ENCODE data around the gene NPAS2.

The NPAS2 gene, protein sequence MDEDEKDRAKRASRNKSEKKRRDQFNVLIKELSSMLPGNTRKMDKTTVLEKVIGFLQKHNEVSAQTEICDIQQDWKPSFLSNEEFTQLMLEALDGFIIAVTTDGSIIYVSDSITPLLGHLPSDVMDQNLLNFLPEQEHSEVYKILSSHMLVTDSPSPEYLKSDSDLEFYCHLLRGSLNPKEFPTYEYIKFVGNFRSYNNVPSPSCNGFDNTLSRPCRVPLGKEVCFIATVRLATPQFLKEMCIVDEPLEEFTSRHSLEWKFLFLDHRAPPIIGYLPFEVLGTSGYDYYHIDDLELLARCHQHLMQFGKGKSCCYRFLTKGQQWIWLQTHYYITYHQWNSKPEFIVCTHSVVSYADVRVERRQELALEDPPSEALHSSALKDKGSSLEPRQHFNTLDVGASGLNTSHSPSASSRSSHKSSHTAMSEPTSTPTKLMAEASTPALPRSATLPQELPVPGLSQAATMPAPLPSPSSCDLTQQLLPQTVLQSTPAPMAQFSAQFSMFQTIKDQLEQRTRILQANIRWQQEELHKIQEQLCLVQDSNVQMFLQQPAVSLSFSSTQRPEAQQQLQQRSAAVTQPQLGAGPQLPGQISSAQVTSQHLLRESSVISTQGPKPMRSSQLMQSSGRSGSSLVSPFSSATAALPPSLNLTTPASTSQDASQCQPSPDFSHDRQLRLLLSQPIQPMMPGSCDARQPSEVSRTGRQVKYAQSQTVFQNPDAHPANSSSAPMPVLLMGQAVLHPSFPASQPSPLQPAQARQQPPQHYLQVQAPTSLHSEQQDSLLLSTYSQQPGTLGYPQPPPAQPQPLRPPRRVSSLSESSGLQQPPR

DNA sequence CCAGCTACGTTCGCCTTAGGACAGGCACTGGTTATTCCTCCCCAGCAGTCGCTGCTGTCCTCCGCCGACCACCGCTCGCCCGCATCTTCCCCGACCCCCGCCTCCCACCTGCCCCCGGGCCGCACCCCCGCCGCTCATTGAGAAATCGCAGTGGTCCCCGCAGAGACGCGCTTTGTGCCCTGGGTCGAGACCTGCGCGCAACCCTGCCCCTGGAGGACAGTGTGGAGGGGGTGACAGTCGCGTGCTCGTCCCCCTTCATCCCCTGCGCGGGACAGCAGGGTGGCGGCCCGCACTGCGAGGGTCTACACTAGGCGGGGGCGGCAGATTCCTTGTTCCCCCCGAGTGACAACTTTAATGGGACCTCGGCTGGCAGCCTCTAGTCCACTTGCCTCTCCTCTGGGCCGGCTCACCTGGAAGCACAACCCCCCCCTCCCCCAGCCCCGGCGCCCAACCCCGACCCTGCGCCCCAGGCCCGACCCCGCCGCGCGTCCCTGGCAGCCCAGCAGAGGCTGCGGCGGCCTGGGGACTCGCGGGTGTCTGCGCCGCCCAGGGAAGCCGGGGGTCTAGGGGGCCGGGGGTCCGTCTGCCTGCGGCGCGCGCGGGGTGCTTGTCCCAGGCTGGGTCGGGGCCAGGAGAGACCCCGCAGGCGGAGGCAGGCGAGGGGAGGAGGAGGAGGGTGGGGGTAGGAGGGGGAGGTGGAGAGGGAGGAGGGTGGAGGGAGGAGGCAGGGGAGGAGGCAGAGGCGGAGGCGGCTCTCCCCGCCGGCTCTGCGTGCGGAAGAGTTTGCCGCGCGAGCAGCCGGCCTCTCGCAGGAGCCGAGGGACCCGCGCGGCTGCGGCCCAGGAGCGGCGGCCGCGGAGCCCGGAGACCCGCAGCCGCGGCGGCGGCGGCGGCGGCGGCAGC lies at the start of gene NPAS2:
Gene NPAS2, plus strand, starts transcription at position 770 of the 903 bp plus-strand sequence. CDS start 84,616 bp downstream, outside the sequence.
- no peak for DNase-seq (ENCODE audit: low read depth, low spot score)

DNA sequence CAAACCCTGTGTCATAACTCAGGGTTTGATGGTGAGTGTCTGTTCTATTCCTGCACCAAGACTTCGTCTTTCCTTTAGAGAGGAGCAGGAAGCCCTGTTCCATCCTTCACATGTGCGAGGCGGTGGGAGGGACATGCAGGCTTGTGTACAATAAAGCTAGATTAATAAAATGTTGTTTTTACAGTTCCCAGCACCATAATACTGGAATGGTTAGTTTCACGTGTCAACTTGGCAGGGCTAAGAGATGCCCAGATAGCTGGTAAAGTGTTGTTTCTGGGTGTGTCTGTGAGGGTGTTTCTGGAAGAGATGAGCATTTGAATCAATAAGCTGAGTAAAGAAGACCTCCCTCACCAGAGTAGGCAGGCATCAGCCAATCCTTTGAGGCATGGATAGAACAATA lies 48.8 kb upstream of the NPAS2 start:
- no peak for DNase-seq (ENCODE audit: low read depth, low spot score)

DNA sequence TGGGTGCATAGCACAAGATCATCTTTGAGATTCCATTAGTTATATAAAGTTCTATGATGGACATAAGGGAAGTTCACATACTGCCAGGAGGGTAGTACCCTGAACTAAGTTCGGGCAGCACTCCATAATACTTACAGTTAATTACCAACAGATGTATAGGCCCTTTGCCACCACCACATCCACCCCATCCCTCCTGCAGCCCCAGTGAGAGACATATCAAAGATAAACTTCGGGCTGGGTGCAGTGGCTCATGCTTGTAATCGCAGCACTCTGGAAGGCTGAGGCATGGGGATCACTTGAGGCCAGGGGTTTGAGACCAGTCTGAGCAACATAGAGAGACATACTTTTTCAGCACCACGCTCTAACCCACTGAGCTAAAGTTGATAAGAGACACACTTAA lies 46.4 kb upstream of the NPAS2 start:
- no peak for DNase-seq (ENCODE audit: low read depth, low spot score)

DNA sequence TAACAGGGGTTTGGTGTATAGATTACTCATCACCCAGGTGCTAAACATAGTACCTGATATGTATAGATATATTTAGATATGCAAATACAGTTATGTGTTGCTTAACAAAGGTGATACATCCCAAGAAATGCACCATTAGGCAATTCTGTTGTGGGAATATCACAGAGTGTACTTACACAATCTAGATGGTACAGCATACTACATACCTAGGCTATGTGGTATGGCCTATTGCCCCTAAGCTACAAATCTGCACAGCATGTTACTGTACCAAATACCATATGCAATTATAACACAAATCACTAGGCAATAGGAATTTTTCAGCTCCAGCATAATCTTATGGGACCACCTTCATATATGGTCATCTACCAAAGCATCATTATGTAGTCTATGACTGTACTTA lies 43.5 kb upstream of the NPAS2 start:
- DNase-seq (ENCODE audit: low read depth, low spot score), result no peak

DNA sequence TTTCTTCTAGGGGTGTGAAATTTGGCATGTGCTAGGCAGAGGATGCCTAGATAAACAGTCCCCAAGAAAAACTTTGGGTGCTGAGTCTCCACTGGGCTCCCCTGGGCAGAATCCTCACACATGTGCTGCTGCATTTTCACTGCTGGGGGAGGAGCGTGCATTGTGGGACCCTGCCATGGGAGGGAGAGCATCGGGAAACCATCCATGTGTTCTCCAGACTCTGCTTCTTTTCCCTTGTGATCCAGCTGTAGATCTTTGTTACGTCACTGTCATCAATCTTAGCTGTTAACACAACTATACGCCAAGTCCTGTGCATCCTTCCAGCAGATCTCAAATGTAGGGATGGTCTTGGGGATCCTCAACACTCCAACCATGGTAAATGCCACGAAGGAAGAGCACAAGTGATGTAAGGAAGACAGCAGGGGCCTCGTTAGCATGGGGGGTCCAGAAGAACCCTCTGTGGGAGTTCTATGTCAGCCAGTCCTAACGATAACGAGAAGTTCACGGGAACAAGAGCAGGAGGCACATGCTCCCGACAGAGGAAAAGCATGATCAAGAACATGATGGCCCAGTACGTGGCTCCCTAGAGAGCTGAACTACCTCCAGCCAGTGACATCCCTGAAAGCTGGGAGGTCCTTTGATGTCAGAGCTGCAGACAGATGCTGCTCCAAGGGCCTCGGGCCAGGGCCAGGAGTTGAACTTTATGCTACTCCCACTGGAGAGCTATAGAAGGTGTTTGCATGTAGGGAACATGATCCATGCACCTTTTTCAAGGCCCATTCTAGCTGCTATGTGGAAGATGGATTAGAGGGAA lies 41.1 kb upstream of the NPAS2 start:
- no peak for DNase-seq (ENCODE audit: low read depth, low spot score)

DNA sequence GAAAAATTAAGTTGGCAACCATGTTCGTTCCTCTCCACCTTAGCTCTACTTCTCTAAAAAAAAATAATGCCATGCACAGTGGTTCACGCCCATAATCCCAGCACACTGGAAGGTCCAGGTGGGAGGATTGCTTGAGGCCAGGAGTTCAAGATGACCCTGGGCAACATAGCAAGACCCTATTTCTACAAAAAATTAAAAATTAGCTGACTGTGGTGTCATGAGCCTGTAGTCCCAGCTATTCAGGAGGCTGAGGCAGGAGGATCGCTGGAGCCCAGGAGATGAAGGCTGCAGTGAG lies 40.1 kb upstream of the NPAS2 start:
- DNase-seq (ENCODE audit: low read depth, low spot score), result no peak

DNA sequence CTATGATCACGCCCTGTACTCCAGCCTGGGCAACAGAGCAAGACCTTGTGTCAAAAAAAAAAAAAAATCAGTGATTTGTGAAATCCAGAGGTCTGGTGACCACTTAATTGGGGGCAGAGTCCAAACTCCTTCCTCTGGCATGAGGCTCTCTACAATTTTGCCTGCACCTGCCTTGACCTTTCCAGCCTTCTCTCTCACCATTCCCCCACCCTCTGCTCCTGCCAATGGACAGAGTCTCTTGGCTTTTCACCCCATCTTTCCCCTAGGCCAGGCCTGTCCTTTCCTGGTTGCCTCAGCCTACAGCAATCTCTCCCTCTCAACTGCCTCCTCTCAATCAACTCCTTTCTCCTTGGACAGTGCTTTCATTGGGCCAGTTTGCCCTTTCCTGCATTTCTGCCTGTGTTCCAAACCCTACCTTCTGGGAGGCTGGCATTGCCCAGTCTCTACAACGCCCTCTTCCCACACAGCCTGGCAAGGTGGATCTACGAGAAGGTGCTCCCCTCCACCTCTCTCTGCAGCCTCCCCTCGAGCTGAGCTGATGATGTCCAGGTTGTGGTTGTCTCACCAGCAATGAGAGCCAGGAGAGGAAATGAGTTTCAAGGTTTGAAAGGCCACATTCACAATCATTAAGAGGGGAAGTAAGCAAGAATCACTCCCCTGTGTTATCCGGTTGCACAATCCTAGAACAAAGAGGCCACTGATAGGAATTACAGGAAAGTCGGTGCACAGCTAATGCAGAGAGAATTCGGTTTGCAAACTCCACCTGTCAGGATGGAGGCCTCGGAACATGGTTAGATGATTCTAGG lies 39.5 kb upstream of the NPAS2 start:
- no peak for DNase-seq (ENCODE audit: low read depth, low spot score)

DNA sequence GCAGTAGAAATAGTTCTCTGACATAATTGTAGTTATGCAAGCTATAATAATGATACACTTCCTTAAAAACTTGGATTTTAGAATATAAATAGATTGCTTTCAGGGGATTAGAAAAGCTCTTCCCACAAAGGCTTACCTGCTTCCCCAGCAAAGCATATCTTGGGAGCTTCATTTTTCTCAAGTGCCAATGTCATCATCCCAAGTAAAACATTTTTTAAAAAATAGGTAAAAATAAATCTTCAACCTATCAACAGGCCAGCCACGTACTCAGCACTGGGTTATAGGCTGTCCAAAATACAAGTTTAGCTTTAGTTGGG lies 39.0 kb upstream of the NPAS2 start:
- DNase-seq (ENCODE audit: low read depth, low spot score), result no peak

DNA sequence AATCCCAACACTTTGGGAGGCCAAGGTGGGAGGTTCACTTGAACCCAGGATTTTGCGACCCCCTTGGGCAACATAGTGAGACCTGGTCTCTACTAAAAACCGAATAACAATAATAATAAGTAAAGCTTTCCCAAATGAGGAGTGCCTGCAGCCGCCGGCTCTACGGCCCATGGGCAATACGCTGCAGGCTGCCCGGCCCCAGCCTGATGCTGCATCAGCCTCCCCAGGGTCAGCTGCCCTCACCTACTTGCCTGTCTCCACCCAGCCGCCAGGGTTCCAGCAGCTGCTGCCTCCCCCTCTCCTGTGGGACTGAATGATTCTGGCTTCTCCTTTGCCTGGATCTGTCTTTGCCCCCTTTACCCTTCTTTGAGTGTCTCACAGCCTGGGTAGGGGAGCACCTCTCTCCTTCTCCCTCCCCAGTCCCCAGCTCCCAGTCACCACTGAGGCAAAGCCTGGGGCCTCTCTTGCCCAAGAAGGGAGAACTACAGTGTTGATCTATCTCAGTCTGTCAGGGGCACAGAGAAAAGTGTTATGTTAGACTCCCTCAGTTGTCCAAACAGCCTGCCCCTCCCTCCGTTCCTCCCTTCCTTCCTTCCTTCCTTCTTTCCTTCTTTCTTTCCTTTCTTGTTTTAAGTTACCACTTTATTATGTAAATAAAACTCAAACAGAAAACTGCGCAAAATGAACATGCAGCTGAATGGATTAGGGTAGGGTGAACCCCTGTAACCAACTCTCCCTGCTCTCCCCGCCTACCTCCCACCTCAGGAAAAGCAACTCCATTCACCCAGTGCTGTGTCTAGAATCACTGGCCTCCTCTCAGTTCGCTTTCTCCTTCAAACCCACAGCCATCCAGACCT lies 38.2 kb upstream of the NPAS2 start:
- DNase-seq (ENCODE audit: low read depth, low spot score), result no peak

DNA sequence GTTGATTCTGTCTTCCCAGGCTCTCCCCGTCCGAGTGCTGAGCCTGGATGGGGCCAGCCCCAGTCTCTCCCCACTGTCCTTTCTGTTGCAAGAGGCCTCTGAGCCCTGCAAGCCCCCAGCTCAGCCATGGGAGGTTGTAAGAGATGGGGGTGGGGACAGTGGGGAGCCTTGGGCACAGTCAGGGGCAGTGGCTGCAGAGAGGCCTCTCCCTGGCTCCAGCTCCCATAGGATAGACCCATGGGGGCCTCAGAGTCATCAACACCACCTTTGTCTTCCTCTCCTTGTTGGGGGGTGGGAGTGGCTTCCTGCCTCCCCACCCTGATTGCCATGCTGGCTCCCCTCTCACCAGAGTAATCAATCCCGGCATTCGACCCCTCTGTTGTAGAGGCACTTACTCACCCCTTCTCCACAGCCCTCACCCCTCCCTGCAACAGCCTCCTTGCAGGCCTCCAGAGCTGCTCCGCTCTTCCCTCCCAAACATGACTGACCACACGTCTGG lies 37.5 kb upstream of the NPAS2 start:
- no peak for DNase-seq (ENCODE audit: low read depth, low spot score)

DNA sequence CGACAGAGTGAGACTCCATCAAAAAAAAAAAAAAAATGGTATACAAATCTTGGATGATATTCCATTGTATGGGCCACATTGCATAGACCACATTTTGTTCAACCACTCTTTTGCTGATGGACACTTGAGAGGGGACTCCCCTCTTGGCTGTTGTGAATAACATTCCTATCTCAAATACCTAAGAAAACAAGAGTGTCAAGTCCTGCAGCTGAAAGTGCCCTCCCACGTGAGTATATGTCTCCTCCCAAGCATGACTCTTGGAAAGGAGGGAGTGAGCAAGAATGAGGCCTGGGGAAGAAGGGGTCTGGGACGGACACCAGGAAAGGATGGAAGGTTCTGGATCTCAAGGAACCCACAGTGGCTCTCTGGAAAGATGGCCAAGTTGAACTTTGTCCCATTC lies 36.0 kb upstream of the NPAS2 start:
- DNase-seq (ENCODE audit: low read depth, low spot score), result no peak

DNA sequence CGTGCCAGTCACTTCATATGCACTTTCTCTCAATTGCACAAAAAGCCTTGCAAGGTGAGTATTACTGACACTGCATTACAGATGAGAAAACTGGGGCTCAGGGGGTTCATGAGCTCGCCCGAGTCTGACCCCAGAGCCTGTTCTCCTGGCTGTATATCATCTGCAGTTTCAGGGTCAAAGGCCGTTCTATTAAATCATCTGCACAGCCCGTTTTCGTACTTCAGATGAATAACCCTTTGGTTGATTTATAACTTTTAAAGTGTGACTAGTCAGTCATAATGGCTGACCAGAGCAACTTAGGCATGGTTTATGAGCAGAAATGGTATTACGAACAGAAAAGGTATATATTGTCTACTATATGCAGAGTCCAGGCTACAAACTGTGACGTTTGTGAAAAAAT lies 35.3 kb upstream of the NPAS2 start:
- DNase-seq (ENCODE audit: low read depth, low spot score), result no peak

DNA sequence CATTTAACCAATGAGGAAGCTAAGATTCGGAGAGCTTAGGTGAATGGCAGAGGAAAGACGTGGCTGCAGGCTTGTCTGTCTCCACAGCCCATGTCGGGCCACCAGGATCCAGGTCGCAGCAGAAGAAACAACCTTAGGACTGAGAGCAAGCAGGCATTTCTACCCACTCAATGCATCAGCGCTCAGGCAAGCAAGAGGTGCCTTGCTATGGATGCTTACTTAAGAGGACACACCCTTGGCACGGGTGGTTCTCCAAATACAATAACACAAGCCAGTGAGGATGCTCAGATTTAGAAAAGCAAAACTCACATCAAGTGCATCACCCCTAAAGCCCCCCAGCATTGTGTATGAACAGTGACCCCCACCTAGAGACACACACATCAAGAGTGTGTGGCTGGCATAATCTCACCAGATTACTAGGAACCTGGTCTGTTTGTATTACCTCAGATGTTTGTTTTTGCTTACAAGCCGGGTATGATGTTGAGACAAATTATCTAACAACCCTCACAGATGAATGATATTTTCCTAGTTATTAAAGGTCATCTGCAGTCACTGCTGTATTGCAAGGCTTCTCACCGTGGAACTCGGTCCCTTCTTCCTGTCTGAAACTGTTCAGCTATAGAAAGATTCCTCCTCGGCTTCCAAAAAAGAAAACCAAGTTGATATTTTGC lies 34.2 kb upstream of the NPAS2 start:
- no peak for DNase-seq (ENCODE audit: low read depth, low spot score)

DNA sequence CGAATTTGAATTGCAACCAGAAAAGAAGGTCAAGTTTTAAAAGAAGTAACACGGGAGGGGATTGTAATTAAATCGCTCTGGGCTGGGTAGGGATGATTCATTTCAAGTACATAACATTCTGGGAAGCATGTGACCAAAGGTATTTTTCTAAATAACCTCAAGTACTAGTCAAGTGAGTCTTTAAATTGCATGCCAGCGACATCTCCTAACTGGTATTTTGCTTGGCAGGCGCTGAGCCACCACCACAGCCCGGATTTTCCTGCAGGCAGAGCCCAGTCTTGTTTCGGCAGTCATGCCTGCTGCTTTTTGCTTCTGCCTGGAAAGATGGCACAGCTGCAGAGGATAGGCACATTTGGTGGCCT lies 33.7 kb upstream of the NPAS2 start:
- no peak for DNase-seq (ENCODE audit: low read depth, low spot score)

DNA sequence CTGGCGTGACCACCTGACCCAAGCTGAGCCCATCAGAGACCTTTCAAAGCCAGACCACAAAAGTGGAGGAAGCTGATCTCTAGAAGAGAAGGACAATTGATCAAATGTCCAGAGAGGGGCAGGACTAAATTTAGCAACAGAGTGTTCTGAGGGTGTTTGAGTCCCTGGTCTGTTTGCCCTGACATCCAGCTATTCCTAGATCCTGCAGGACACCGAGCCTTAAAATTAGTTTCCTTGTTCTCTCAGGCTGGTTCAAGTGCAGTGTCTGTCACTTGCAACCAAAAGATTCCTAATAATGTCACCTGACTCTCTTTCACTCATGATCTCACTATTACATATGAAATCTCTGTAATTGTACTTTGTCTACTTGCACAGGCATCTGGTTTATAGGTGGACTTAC lies 33.0 kb upstream of the NPAS2 start:
- DNase-seq (ENCODE audit: low read depth, low spot score), result no peak

DNA sequence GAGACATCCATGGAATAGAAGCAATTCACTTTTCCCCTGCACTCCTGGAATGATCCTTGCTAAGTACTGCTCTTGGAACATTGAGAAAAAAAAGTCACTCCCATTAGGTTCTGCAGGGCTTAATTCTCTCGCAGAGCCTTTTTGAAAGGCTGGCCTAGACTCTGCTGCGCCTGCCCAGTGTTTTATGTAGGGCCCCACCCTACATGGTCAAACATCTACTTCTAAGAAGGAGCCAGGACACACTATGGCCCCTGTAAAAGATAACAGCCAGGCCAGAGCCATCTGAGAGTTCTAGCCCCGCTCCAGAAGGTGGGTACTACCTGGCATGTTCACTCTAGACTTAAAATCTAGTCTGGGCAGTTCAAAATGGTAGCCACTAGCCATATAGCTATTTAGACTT lies 30.6 kb upstream of the NPAS2 start:
- no peak for DNase-seq (ENCODE audit: low read depth, low spot score)

DNA sequence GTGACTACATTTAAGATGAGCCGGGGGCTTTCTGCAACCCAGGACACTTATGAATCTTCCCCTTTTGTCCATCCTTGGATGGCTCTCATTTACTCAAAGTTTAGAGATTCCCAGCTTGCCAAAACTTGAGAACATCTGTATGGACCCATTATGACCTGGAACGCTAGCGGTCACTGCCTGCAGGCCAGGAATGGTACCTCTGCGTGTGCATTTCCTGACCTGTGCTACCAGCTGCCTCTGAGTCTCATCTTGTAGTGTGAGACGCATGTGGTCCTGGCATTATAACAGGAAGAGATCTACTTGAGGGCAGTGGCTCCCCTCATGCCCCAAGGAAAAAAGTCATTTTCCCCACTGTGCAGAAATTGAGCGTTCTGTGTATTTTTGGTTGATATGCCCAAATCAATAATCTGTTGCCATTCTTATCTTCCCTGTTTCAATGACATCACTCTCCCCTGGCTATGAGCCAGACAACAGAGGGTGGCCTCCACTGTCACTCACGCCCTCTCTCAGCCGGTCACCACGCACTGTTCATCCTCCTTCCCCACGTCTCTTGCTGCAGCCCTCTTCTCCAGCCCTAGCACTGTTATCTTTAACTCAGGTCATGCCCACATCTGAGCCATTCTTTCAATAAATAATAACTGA lies 28.5 kb upstream of the NPAS2 start:
- DNase-seq (ENCODE audit: low read depth, low spot score), result no peak

DNA sequence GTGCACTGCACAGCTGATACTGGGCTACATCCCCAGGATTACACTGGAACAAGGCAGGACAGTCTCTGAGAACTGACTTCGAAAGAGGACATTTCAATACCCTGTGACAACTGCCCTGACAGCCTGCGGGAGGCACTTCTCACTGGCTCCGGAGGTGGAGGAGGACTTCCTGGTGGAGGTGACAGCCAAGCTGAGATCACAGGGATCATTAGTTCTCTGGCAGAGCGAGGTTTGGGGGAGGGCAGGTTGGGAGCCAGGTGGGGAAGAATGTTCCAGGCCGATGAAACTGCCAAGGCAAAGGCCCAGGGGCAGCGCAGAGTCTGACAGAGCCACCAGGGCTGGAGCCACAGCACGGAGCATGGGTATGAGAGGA lies 28.0 kb upstream of the NPAS2 start:
- no peak for DNase-seq (ENCODE audit: low read depth, low spot score)

DNA sequence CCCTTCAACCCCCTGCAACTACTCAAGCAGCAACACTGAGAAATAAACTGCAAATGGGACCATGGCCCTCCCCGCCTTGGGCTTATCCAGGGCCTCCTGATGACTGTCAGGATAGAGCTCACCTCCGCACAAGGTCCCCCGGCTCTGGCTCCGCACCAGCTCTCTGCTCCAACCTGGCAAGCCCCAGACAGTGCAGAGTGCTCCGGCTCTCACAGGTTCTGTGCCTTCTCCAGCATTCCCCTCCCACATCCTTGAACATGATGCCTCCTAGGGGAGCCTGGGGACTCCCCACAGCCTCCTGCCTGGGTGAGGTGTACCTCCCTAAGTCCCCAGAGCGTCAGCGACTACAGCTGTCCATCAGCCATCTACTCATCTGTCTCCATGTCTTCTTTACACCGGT lies 26.7 kb upstream of the NPAS2 start:
- DNase-seq (ENCODE audit: low read depth, low spot score), result no peak
